GM19238 (cell line): ENCODE data around the gene PRKAA2.

ENCODE experiments used
- DNase-seq: peaks from one replicate; pipeline ENCODE4 v3.0.0; 2011; ENCODE audit warnings: low spot score; ENCODE audit not compliant: insufficient read length

Gene PRKAA2

DNA sequence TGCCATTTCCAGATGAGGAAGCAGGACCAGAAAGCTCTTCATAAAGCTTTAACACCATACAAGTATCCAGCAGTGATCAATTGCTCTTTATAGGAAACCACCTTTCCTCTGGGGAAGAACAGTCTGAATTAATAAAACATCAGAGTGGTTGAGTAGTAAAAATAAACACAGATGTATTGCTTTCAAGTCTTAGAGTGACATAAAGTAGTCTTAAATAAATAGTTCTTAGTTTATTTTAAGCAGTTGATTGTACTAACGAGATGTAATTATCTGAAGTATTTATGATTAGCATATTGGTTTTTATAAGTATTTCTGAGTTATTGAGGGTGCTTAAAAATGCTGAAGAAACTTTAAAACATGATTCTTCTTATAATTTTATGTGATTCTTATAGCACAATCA is 67.0 kb downstream of the PRKAA2 start:
- DNase-seq = no peak

DNA sequence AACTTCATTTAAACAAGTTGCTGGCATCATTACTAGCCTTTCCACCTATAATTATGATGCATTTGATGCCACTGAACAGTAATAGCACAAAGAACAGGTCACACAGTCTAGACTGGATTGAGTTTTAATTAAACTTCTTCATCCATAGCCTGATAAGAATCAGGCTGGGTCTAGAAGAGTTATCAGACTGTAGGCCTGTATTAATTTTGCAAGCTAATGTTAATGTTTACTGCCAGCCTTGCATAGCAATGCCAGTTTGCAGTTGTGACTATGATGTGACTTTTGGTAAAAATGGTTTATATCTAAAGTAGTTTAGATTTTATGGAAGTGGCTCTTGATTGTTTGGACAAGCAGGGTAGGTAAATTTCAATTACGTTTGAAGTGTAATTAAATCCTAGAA is 68.0 kb downstream of the PRKAA2 start:
- no peak for DNase-seq

DNA sequence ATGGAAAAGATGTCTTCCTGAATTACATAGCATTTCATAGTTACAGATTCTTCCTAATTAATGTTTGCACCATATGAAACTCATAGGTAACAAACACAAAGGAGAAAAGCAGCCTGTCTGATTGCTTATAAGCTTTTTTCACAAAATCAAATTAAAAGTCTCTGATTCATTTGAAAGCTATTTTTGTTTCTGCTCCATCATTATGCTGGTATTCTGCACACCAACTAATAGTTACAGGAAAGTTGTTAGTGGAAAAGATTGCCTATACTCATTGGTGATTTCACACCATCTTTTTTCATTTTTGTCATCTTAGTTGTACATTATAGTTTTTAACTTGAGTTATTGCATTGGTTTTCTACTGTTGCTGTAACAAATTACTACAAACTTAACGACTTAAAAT is 70.0 kb downstream of the PRKAA2 start:
- no peak for DNase-seq

DNA sequence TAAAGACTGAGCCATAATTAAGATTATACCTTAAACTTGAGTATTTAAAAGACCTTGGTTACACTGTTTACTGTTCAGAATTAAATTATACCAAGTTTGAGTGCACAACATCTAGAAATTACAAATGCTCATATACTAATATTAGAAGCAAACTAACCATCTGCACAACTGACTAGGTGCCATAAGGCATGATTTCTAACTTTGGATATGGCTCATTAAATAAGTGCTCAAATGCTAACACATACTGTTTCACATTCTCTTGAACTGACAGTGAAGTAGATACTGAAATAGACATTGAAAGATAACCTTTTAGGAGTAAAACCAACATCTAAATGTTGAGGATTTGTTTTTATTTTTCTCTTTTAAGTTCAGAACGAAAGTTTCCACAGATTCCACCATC is 74.1 kb downstream of the PRKAA2 start:
- no peak for DNase-seq

DNA sequence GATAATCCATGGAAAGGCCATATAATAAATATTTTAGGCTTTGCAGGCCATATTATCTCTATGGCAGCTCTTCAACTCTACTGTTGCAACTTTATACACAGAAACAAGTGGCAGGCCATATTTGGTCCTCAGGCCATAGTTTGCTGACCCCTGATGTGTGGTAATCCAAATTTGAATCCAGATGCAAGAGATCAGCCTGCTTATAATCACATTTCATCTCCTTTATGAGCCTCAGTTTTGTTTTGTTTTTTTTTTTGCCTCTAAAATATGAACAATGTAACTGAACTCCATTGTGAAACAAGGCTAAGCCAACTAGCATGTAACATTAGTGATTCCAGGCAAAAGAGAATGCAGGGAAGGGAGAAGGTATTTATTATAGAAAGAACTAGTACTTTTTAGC is 81.6 kb downstream of the PRKAA2 start:
- DNase-seq = no peak

GRCh38 chr1:56728964-56729363 is 83.8 kb downstream of the PRKAA2 start:
- no peak for DNase-seq

DNA sequence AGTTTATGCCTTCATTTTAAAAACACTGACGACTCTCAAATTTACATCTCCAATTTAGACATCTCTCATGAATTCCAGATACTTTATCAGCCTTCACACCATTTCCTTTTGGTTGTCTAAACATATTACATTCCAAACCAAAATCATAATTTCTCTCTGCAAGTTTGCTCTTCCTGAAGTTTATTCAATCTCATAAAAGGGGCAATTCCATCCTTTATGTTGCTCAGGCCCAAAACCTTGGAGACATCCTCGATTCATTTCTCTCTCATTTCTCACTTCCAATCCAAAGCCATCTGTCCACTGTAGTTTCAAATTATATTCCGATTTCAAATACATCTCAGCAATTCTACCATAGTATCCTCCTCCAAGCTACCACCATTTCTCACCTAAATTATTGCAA is 100.1 kb downstream of the PRKAA2 start:
- DNase-seq = no peak

GRCh38 chr1:56754708-56755479 is 109.8 kb downstream of the PRKAA2 start:
- DNase-seq = no peak

DNA sequence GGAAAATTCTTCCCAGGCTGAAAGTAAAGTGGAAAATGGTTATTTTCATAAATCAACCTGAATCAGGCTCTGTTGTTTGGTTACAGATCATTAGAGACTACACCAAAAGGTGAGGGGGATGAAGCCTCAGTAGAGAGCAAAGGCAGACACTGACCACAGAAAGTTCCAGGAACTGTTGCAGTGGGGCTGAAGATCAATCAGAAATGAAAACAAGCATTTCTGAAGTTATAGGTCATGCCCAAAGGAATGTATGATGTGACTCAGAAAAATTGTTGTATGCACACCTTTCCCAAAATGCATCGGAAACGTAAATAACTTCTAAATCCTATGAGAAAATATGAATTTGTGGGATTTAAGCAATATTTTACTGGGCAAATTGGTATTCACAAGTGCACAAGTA is 110.8 kb downstream of the PRKAA2 start:
- DNase-seq = no peak

DNA sequence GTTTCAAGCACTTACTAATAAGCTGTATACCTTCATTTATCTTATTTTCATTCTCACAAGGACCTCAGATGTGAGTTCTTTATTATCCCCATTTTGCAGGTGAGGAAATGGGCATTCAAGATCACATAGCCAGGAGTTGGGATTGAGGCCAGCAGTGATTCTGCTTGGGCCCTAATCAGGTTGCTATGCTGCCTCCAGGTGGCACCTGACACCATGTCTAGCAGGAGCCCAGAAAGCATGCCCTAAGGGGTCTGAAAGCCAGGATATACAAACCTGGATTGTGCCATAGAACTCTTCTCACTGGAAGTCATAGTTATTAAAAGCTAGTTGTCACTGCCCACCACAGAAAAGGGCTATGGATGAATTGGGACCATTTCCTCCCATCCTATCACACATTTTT is 113.0 kb downstream of the PRKAA2 start:
- DNase-seq = no peak

GRCh38 chr1:56758794-56759193 is 113.7 kb downstream of the PRKAA2 start:
- no peak for DNase-seq
